PC-9 (cell line): ENCODE results near the gene DCAF7. TPM values are rescaled to one million over a fixed set of nuclear protein-coding genes. Genes with fewer than 3 reads are reported as not detected.
A peak's percentile ranks its signal among the peaks of the same experiment; 100 is the strongest.

Experiments
- BruUV-seq: library from RNA; stranded (reverse); fragments of 400-500 nt; replicated peaks from 2 replicates; lab custom pipeline; 2021; lab: Mats Ljungman, UMichigan
- CTCF ChIA-PET: fragments of 300-600 bp; sonication (Branson Sonifier 250); formaldehyde crosslinking; loops from one replicate; lab custom pipeline; 2022; ENCODE audit warnings: antibody characterized with exemption; lab: Charles Lee
- POLR2A ChIA-PET: fragments of 300-600 bp; sonication (Branson Sonifier 250); formaldehyde crosslinking; loops from one replicate; lab custom pipeline; 2022; ENCODE audit warnings: antibody characterized with exemption; ENCODE audit not compliant: unreplicated experiment; lab: Charles Lee
- DNase-seq, 2 experiments: peaks; one replicate each; pipeline versions ENCODE4 v3.0.0 to v3.0.0-alpha.2; 2015 to 2022; ENCODE audit warnings: mixed read lengths in 1 of 2
- H2AFZ ChIP-seq: fragments of 200-600 bp; sonication (generic); 2 replicates; pipeline ENCODE4 v1.8.1; 2017; ENCODE audit warnings: antibody characterized with exemption
- H3F3A ChIP-seq: fragments of 200-600 bp; sonication (generic); 2 replicates; pipeline ENCODE4 v1.8.1; 2017; ENCODE audit warnings: antibody characterized with exemption, mild to moderate bottlenecking, low read depth; ENCODE audit not compliant: insufficient read depth
- H3K27ac ChIP-seq: fragments of 200-600 bp; sonication (generic); 2 replicates; pipeline ENCODE4 v1.6.1; 2016; ENCODE audit warnings: mixed run types
- H3K27me3 ChIP-seq: fragments of 200-600 bp; sonication (generic); 2 replicates; pipeline ENCODE4 v1.6.1; 2016; ENCODE audit warnings: low read depth, mixed run types; ENCODE audit not compliant: insufficient read depth
- H3K36me3 ChIP-seq: fragments of 200-600 bp; sonication (generic); 2 replicates; pipeline ENCODE4 v1.6.1; 2016; ENCODE audit warnings: low read depth, mixed run types
- H3K4me1 ChIP-seq: fragments of 200-600 bp; sonication (generic); replicated peaks from 2 replicates; pipeline ENCODE4 v1.6.1; 2016; ENCODE audit warnings: mixed run types; ENCODE audit not compliant: insufficient read depth
- H3K4me2 ChIP-seq: fragments of 200-600 bp; sonication (generic); 2 replicates; pipeline ENCODE4 v1.6.1; 2017; ENCODE audit warnings: mixed run types
- H3K4me3 ChIP-seq: fragments of 200-600 bp; sonication (generic); 2 replicates; pipeline ENCODE4 v1.6.1; 2016; ENCODE audit warnings: mixed run types
- H3K79me2 ChIP-seq: fragments of 200-600 bp; sonication (generic); 2 replicates; pipeline ENCODE4 v1.6.1; 2017; ENCODE audit warnings: low read depth, mixed run types
- H3K9me2 ChIP-seq: fragments of 200-600 bp; sonication (generic); 2 replicates; pipeline ENCODE4 v1.8.1; 2017; ENCODE audit warnings: mild to moderate bottlenecking; ENCODE audit not compliant: insufficient read depth
- H3K9me3 ChIP-seq: fragments of 200-600 bp; sonication (generic); 2 replicates; pipeline ENCODE4 v1.8.1; 2016; ENCODE audit warnings: low read depth; ENCODE audit not compliant: insufficient read depth
- H4K20me1 ChIP-seq: fragments of 200-600 bp; sonication (generic); 2 replicates; pipeline ENCODE4 v1.8.1; 2017; ENCODE audit not compliant: insufficient read depth
- CTCF ChIP-seq: fragments of 200-600 bp; sonication (generic); conservative IDR thresholded peaks from 2 replicates; pipeline ENCODE4 v1.6.1; 2017; ENCODE audit warnings: mixed run types, antibody characterized with exemption, mild to moderate bottlenecking, moderate library complexity
- EZH2 ChIP-seq: fragments of 200-600 bp; sonication (generic); IDR thresholded peaks from 2 replicates; pipeline ENCODE4 v1.8.0; 2017; ENCODE audit warnings: antibody characterized with exemption, low read depth
- intact Hi-C: fragments of 100-400 bp; cut with micrococcal nuclease; formaldehyde crosslinking; loops from one replicate; pipeline ENCODE4 v1.10.0; 2022; ENCODE audit not compliant: unreplicated experiment
- total RNA-seq: library from RNA; stranded (reverse); gene quantifications from 2 replicates; pipeline ENCODE4 v1.2.3, GENCODE V29; 2021

DCAF7 gene
- total RNA-seq, 1 experiment from 2014 or later: 78.9 TPM

- no peak for DNase-seq
- peaks cover 62% of the 10 kb centered on the region for H3K79me2 ChIP-seq
- H3K9me3 ChIP-seq: no peaks in the 10 kb centered on the region
- no peak overlapping the region for H3K4me3 ChIP-seq
- intact Hi-C loops: no loop called here
- H3K9me2 ChIP-seq: no peaks in the 10 kb centered on the region
- 0 out of 2 replicates have a peak, but pooled peaks cover 7% of the 10 kb centered on the region for H3K4me1 ChIP-seq
- H3K4me2 ChIP-seq: no peak overlapping the region
- ChIA-PET CTCF (no interaction called here), POLR2A (no interaction called here)
- no peak overlapping the region for H2AFZ ChIP-seq
- H3F3A ChIP-seq: peaks cover 10% of the 10 kb centered on the region; the same call in 1 of the 2 replicates
- TF ChIP-seq CTCF (no peak), EZH2 (no peak)
- H3K36me3 ChIP-seq: no peaks in the 10 kb centered on the region
- no peaks in the 10 kb centered on the region for H3K27me3 ChIP-seq
- H4K20me1 ChIP-seq: peaks cover 51% of the 10 kb centered on the region
- BruUV-seq: no TSS peak
- H3K27ac ChIP-seq: no peak overlapping the region
Observed at GRCh38 chr17:63567229-63567628, 17.0 kb downstream of the DCAF7 start.

- Histone ChIP-seq H3K4me3 (no peak overlapping the region), H3K79me2 (peaks cover 67% of the 10 kb centered on the region), H3K4me2 (no peak overlapping the region), H3K27me3 (no peaks in the 10 kb centered on the region), H3K9me2 (no peaks in the 10 kb centered on the region), H2AFZ (no peak overlapping the region), H3F3A (peaks cover 6% of the 10 kb centered on the region; the same call in 1 of the 2 replicates), H4K20me1 (peaks cover 54% of the 10 kb centered on the region), H3K9me3 (no peaks in the 10 kb centered on the region), H3K27ac (no peak overlapping the region), H3K4me1 (0 out of 2 replicates have a peak, but pooled peaks cover 7% of the 10 kb centered on the region), H3K36me3 (no peaks in the 10 kb centered on the region)
- CTCF ChIA-PET: interaction anchor here (0.6 kb wide), 1 partner anchor 32 kb away, joined by 9 read pairs; no protein-coding TSS in a partner anchor
- no TSS peak for BruUV-seq
- POLR2A ChIA-PET: interaction anchor here (0.6 kb wide), 1 partner anchor 23 kb away, joined by 3 read pairs; no protein-coding TSS in a partner anchor
- intact Hi-C loops: no loop called here
- TF ChIP-seq EZH2: no peak
- no peak for TF ChIP-seq CTCF
- no peak for DNase-seq
Observed at GRCh38 chr17:63568563-63568962, 18.3 kb downstream of the DCAF7 start.

GRCh38 chr17:63571632-63572310 is 21.5 kb downstream of the DCAF7 start:
- Histone ChIP-seq H3K9me2 (no peaks in the 10 kb centered on the region), H3K36me3 (no peaks in the 10 kb centered on the region), H3K79me2 (peaks cover 62% of the 10 kb centered on the region), H3K27ac (no peak overlapping the region), H3K4me1 (0 out of 2 replicates have a peak, but pooled peaks cover 7% of the 10 kb centered on the region), H2AFZ (no peak overlapping the region), H3K27me3 (no peaks in the 10 kb centered on the region), H4K20me1 (peaks cover 69% of the 10 kb centered on the region), H3K9me3 (no peaks in the 10 kb centered on the region), H3K4me2 (no peak overlapping the region), H3F3A (peaks cover 6% of the 10 kb centered on the region; the same call in 1 of the 2 replicates), H3K4me3 (no peak overlapping the region)
- ChIA-PET CTCF (no interaction called here), POLR2A (no interaction called here)
- no TSS peak for BruUV-seq
- DNase-seq: peak in 1 of 2 experiments; percentile 72
- TF ChIP-seq CTCF: no peak
- no peak for TF ChIP-seq EZH2
- intact Hi-C loops: no loop called here
